ENCODE data around the gene DHX35. TPM values are rescaled to one million over a fixed set of nuclear protein-coding genes. Genes with fewer than 3 reads are reported as not detected.

DHX35 gene
- total and polyA plus RNA-seq, 2 of the 8 experiments (the other 6 are each of a cell fraction or from before 2014, with no cell fraction given) = 21.9 to 27.7 TPM

DNA sequence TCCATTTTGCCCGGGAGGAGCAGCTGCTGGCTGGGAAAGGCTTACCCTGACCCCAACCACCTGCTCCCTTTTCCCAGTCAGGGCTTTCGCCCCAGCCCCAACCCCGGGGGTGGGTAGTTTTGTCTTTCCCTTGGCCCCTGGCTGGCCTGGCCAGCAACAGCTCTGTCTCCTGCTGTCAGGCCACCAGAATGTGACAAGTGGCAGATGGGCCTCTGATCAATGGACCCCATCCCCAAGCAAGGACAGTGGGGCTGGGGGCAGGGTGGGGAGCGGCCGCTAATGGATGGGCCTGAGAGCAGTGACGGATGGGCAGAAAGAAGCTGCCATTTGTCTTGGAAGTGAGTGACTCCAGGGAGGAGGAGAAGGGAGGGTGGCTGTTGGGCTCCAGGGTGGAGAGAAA lies 121.6 kb downstream of the DHX35 start:
- DNase-seq (ENCODE audit: low read depth in 1 of 2, low spot score in 2 of 2) (no peak), FAIRE-seq (no peak)
- H3K4me3 ChIP-seq (ENCODE audit: extremely low read depth in 1 of 4, insufficient read depth in 2 of 4, low read depth in 3 of 4, low read length in 4 of 4) = no peak overlapping the region
- H2AK5ac ChIP-seq (ENCODE audit: low read depth, low read length) = no peak overlapping the region
- no peaks in the 10 kb centered on the region for H3K23me2 ChIP-seq (ENCODE audit: low read depth, low read length)
- no peak overlapping the region for H3K23ac ChIP-seq (ENCODE audit: insufficient read length)
- H3K56ac ChIP-seq (replicated peaks; ENCODE audit: insufficient read length, low read depth, low read length) = no peak overlapping the region
- no peaks in the 10 kb centered on the region for H3K79me2 ChIP-seq (ENCODE audit: control insufficient read depth in 1 of 2, insufficient read depth in 2 of 2, low read length in 2 of 2)
- no peak overlapping the region for H2AFZ ChIP-seq (ENCODE audit: low read length)
- no peak overlapping the region; the same call in 1 of the 2 replicates for H3K18ac ChIP-seq (ENCODE audit: extremely low read depth, low read length)
- H3K79me1 ChIP-seq (ENCODE audit: low read depth, low read length) = no peaks in the 10 kb centered on the region
- H3K4me1 ChIP-seq (replicated peaks in 1 of 4; ENCODE audit: control insufficient read depth in 3 of 4, insufficient read depth in 4 of 4, low read length in 3 of 4) = no peaks in the 10 kb centered on the region
- H2BK15ac ChIP-seq (ENCODE audit: low read length) = no peak overlapping the region
- ChIA-PET CTCF (ENCODE audit: partially characterized antibody) (interaction anchor here (0.6 to 15.4 kb wide), 6 partner anchors 10 to 83 kb away, joined by 3 to 197 read pairs (median 6); no protein-coding TSS in a partner anchor), POLR2A (ENCODE audit: partially characterized antibody) (no interaction called here)
- no peak overlapping the region for H2BK12ac ChIP-seq (ENCODE audit: low read depth, low read length)
- no peak overlapping the region for H4K5ac ChIP-seq (ENCODE audit: insufficient read length, low read depth, low read length)
- no peak overlapping the region for H3K14ac ChIP-seq (ENCODE audit: insufficient read length)
- no peaks in the 10 kb centered on the region for H3K36me3 ChIP-seq (ENCODE audit: control insufficient read depth in 2 of 4, insufficient read depth in 4 of 4, low read length in 3 of 4)
- H3K9me3 ChIP-seq (ENCODE audit: insufficient read depth in 2 of 2, low read depth in 1 of 2, low read length in 1 of 2) = no peaks in the 10 kb centered on the region
- no peak overlapping the region for H4K8ac ChIP-seq (ENCODE audit: extremely low read depth, insufficient read depth, low read length)
- 80% methylated on average over 5 of the region's 6 CpGs; no CpG with 5 or more reads in 1 of the 2 experiments for WGBS, 2 experiments (ENCODE audit: extremely low coverage in 1 of 2, insufficient coverage in 1 of 2, insufficient read length in 1 of 2, insufficient replicate concordance in 2 of 2, low coverage in 1 of 2, low lambda C conversion rate in 2 of 2, missing lambda C conversion rate in 1 of 2)
- no peak for TF ChIP-seq TCF12 (IDR thresholded peaks at IDR 0.05; ENCODE audit: low read depth, low read length)
- H2BK20ac ChIP-seq (ENCODE audit: low read length) = no peak overlapping the region
- H3K9ac ChIP-seq (replicated peaks in 1 of 4; ENCODE audit: extremely low read depth in 1 of 4, low read depth in 3 of 4, low read length in 3 of 4) = no peak overlapping the region
- no peak overlapping the region for H2BK5ac ChIP-seq (ENCODE audit: low read depth, low read length)
- no peaks in the 10 kb centered on the region; a peak in 2 of 7 replicates for H3K27me3 ChIP-seq (replicated peaks in 1 of 4; ENCODE audit: control insufficient read depth in 3 of 4, extremely low read depth in 1 of 4, insufficient read depth in 3 of 4, low read length in 3 of 4)
- no peak overlapping the region for H2BK120ac ChIP-seq (replicated peaks; ENCODE audit: low read depth, low read length)
- no peaks in the 10 kb centered on the region for H4K20me1 ChIP-seq (replicated peaks in 1 of 2; ENCODE audit: control insufficient read depth in 1 of 2, insufficient read depth in 2 of 2, low read length in 2 of 2)
- no peak overlapping the region for H4K91ac ChIP-seq (replicated peaks; ENCODE audit: insufficient read length, low read length)
- H3K4me2 ChIP-seq (ENCODE audit: insufficient read depth in 1 of 2, low read depth in 2 of 2, low read length in 2 of 2) = no peak overlapping the region
- H3K27ac ChIP-seq (ENCODE audit: low read depth, low read length) = no peak overlapping the region
- no peak overlapping the region for H3K4ac ChIP-seq (replicated peaks; ENCODE audit: insufficient read length, low read depth, low read length)
